H1 (cell line): ENCODE results near the gene SYNJ1. TPM values are rescaled to one million over a fixed set of nuclear protein-coding genes. Genes with fewer than 3 reads are reported as not detected.

Experiments used
- FOSL1 ChIP-seq: IDR thresholded peaks from 2 replicates; pipeline ENCODE4 v1.6.1; 2011; ENCODE audit warnings: mild to moderate bottlenecking, low read depth, low read length, moderate library complexity; ENCODE audit not compliant: insufficient read depth
- GABPA ChIP-seq: IDR thresholded peaks from 2 replicates; pipeline ENCODE4 v1.6.1; 2011; ENCODE audit warnings: mild to moderate bottlenecking, low read length, moderate library complexity, borderline replicate concordance; ENCODE audit not compliant: insufficient read depth
- SIRT6 ChIP-seq: IDR thresholded peaks from one replicate; pipeline ENCODE4 v1.7.1; 2012; ENCODE audit warnings: low read length, inconsistent platforms
- TBP ChIP-seq: IDR thresholded peaks from 2 replicates; pipeline ENCODE4 v1.6.1; 2011; ENCODE audit warnings: low read depth, low read length, improper control_type of control experiment
- YY1 ChIP-seq: IDR thresholded peaks from 2 replicates; pipeline ENCODE4 v1.6.1; 2011; ENCODE audit warnings: low read depth, mild to moderate bottlenecking, low read length
- polyA plus RNA-seq, 7 experiments: library from polyadenylated mRNA; depleted of rRNA in 3 of 7; stranded (reverse) in 5 of 7; unstranded in 2 of 7; fragments of >200 nt in 5 of 7; fragments of 200-250 nt in 2 of 7; gene quantifications; 1 replicate in 5 of 7; 2 replicates in 1 of 7; 4 replicates in 1 of 7; pipeline versions ENCODE4 v1.2.1 to v1.2.3, GENCODE V29; 2011 to 2013; ENCODE audit warnings: missing spikeins in 2 of 7, mixed read lengths in 2 of 7
- total RNA-seq: library from RNA; stranded (reverse); fragmentation: NEBNext Ultra II Directional; extraction: Animal tissue kit (Norgen Biotek cat#: 25700); gene quantifications from 2 replicates; pipeline ENCODE4 v1.2.1, GENCODE V29; 2021
- TF ChIP-seq, protein P1 (sequence below): fragments of 300-600 bp; sonication (generic); IDR thresholded peaks from 2 replicates; pipeline ENCODE4 v1.7.1; 2012; ENCODE audit warnings: low read length, moderate library complexity, mild to moderate bottlenecking, inconsistent platforms; ENCODE audit not compliant: insufficient replicate concordance

The SYNJ1 gene
- total and polyA plus RNA-seq, 2 of the 8 experiments (the other 6 are each of a cell fraction or from before 2014, with no cell fraction given) = 1.3 to 4.3 TPM

DNA sequence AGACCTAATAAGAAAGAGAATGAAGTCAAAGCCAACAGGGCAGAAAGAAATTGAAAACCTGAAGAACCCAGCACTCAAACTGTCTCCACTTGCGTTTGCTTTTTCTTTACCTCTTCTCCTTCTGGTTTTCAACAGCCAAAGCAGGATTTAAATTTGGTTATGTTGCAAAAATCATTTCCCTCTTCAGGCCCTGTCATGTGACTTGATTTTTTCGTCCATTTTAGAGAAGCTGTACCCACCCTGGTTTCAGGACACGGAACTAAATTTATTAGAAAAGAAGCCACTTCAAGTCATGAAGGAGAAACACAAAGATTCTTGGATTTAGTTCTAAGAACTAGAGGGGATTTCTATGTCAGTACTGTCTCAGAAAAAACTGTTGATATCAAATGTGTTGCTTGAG is 1.0 kb upstream of the SYNJ1 start (continued):
- TF ChIP-seq, protein P1, sequence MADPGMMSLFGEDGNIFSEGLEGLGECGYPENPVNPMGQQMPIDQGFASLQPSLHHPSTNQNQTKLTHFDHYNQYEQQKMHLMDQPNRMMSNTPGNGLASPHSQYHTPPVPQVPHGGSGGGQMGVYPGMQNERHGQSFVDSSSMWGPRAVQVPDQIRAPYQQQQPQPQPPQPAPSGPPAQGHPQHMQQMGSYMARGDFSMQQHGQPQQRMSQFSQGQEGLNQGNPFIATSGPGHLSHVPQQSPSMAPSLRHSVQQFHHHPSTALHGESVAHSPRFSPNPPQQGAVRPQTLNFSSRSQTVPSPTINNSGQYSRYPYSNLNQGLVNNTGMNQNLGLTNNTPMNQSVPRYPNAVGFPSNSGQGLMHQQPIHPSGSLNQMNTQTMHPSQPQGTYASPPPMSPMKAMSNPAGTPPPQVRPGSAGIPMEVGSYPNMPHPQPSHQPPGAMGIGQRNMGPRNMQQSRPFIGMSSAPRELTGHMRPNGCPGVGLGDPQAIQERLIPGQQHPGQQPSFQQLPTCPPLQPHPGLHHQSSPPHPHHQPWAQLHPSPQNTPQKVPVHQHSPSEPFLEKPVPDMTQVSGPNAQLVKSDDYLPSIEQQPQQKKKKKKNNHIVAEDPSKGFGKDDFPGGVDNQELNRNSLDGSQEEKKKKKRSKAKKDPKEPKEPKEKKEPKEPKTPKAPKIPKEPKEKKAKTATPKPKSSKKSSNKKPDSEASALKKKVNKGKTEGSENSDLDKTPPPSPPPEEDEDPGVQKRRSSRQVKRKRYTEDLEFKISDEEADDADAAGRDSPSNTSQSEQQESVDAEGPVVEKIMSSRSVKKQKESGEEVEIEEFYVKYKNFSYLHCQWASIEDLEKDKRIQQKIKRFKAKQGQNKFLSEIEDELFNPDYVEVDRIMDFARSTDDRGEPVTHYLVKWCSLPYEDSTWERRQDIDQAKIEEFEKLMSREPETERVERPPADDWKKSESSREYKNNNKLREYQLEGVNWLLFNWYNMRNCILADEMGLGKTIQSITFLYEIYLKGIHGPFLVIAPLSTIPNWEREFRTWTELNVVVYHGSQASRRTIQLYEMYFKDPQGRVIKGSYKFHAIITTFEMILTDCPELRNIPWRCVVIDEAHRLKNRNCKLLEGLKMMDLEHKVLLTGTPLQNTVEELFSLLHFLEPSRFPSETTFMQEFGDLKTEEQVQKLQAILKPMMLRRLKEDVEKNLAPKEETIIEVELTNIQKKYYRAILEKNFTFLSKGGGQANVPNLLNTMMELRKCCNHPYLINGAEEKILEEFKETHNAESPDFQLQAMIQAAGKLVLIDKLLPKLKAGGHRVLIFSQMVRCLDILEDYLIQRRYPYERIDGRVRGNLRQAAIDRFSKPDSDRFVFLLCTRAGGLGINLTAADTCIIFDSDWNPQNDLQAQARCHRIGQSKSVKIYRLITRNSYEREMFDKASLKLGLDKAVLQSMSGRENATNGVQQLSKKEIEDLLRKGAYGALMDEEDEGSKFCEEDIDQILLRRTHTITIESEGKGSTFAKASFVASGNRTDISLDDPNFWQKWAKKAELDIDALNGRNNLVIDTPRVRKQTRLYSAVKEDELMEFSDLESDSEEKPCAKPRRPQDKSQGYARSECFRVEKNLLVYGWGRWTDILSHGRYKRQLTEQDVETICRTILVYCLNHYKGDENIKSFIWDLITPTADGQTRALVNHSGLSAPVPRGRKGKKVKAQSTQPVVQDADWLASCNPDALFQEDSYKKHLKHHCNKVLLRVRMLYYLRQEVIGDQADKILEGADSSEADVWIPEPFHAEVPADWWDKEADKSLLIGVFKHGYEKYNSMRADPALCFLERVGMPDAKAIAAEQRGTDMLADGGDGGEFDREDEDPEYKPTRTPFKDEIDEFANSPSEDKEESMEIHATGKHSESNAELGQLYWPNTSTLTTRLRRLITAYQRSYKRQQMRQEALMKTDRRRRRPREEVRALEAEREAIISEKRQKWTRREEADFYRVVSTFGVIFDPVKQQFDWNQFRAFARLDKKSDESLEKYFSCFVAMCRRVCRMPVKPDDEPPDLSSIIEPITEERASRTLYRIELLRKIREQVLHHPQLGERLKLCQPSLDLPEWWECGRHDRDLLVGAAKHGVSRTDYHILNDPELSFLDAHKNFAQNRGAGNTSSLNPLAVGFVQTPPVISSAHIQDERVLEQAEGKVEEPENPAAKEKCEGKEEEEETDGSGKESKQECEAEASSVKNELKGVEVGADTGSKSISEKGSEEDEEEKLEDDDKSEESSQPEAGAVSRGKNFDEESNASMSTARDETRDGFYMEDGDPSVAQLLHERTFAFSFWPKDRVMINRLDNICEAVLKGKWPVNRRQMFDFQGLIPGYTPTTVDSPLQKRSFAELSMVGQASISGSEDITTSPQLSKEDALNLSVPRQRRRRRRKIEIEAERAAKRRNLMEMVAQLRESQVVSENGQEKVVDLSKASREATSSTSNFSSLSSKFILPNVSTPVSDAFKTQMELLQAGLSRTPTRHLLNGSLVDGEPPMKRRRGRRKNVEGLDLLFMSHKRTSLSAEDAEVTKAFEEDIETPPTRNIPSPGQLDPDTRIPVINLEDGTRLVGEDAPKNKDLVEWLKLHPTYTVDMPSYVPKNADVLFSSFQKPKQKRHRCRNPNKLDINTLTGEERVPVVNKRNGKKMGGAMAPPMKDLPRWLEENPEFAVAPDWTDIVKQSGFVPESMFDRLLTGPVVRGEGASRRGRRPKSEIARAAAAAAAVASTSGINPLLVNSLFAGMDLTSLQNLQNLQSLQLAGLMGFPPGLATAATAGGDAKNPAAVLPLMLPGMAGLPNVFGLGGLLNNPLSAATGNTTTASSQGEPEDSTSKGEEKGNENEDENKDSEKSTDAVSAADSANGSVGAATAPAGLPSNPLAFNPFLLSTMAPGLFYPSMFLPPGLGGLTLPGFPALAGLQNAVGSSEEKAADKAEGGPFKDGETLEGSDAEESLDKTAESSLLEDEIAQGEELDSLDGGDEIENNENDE = no peak
- no peak for TF ChIP-seq SIRT6
- no peak for TF ChIP-seq FOSL1
- no peak for TF ChIP-seq YY1
- no peak for TF ChIP-seq GABPA
- TF ChIP-seq TBP = no peak
- TF ChIP-seq, all 59 proteins: peak for 0
